GM21390 (cell line): ENCODE results near the gene ITPK1.

Experiments used
- ATAC-seq: cut with Tn5 transposase; IDR thresholded peaks from one replicate; pipeline ENCODE4 v1.9.1; 2021; ENCODE audit not compliant: unreplicated experiment

The ITPK1 gene

GRCh38 chr14:92928258-92928629 lies 187.5 kb downstream of the ITPK1 start:
- no peak for ATAC-seq

- no peak for ATAC-seq
Observed at GRCh38 chr14:92927349-92928257, 188.1 kb downstream of the ITPK1 start.

GRCh38 chr14:92926931-92927330 lies 188.8 kb downstream of the ITPK1 start:
- ATAC-seq, result no peak

GRCh38 chr14:92926180-92926845 lies 189.4 kb downstream of the ITPK1 start:
- no peak for ATAC-seq

GRCh38 chr14:92925446-92925845 lies 190.3 kb downstream of the ITPK1 start:
- ATAC-seq, result no peak

- no peak for ATAC-seq
Observed at GRCh38 chr14:92924247-92924646, 191.5 kb downstream of the ITPK1 start.

GRCh38 chr14:92923744-92924103 lies 192.0 kb downstream of the ITPK1 start:
- ATAC-seq, result no peak

- no peak for ATAC-seq
Observed at GRCh38 chr14:92922883-92923743, 192.6 kb downstream of the ITPK1 start, which contains the start of gene CHGA. CHGA (plus strand) TSS chr14:92923150; CDS start chr14:92923360, 210 bp downstream.

GRCh38 chr14:92922155-92922735 lies 193.5 kb downstream of the ITPK1 start:
- ATAC-seq, result no peak

- ATAC-seq, result no peak
Observed at GRCh38 chr14:92920001-92920400, 195.7 kb downstream of the ITPK1 start.

GRCh38 chr14:92917956-92918355 lies 197.8 kb downstream of the ITPK1 start:
- ATAC-seq, result no peak

GRCh38 chr14:92917041-92917940 lies 198.4 kb downstream of the ITPK1 start:
- no peak for ATAC-seq

GRCh38 chr14:92916201-92916600 lies 199.5 kb downstream of the ITPK1 start:
- ATAC-seq, result no peak

- no peak for ATAC-seq
Observed at GRCh38 chr14:92914087-92914656, 201.6 kb downstream of the ITPK1 start.

- ATAC-seq, result no peak
Observed at GRCh38 chr14:92907316-92907911, 208.3 kb downstream of the ITPK1 start.

- no peak for ATAC-seq
Observed at GRCh38 chr14:92906823-92907222, 208.9 kb downstream of the ITPK1 start.

GRCh38 chr14:92906420-92906819 lies 209.3 kb downstream of the ITPK1 start:
- ATAC-seq, result no peak

- no peak for ATAC-seq
Observed at GRCh38 chr14:92905667-92906066, 210.1 kb downstream of the ITPK1 start.

- no peak for ATAC-seq
Observed at GRCh38 chr14:92903359-92903758, 212.4 kb downstream of the ITPK1 start.
